HepG2 (cell line): ENCODE results near the gene UNC13D.
"Not testable (repeated sequence)": the region's sequence is repeated elsewhere in the genome, so short reads cannot be mapped to it uniquely, and the experiment has no call there.

Source experiments
- CENPT ChIP-seq: sonication (generic); formaldehyde crosslinking; IDR thresholded peaks from 2 replicates; pipeline ENCODE4 v1.8.0; 2022; ENCODE audit warnings: low read depth, mild to moderate bottlenecking, moderate library complexity, missing genetic modification reagents
- POLR2AphosphoS5 ChIP-seq: IDR thresholded peaks from 2 replicates; pipeline ENCODE4 v1.6.1; 2012; ENCODE audit warnings: low read depth, low read length
- TF ChIP-seq, protein P1 (sequence below): sonication (generic); formaldehyde crosslinking; conservative IDR thresholded peaks from 2 replicates; pipeline ENCODE4 v1.4.0; 2020; ENCODE audit warnings: missing genetic modification reagents

DNA sequence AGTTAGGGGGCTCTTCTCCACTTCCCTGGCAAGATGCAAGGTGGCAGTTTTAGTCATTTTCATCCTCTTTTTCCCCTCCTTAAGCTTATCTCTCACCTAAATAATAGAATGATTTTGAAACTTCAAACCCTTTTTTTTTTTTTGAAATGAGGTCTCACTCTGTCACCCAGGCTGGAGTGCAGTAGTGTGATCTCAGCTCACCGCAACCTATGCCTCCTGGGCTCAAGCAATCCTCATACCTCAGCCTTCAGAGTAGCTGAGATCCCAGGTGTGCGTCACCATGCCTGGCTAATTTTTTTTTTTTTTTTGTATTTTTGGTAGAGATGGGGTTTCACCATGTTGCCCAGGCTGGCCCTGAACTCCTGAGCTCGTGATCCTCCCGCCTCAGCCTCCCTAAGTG, 20.7 kb upstream of the UNC13D start:
- TF ChIP-seq, protein P1, sequence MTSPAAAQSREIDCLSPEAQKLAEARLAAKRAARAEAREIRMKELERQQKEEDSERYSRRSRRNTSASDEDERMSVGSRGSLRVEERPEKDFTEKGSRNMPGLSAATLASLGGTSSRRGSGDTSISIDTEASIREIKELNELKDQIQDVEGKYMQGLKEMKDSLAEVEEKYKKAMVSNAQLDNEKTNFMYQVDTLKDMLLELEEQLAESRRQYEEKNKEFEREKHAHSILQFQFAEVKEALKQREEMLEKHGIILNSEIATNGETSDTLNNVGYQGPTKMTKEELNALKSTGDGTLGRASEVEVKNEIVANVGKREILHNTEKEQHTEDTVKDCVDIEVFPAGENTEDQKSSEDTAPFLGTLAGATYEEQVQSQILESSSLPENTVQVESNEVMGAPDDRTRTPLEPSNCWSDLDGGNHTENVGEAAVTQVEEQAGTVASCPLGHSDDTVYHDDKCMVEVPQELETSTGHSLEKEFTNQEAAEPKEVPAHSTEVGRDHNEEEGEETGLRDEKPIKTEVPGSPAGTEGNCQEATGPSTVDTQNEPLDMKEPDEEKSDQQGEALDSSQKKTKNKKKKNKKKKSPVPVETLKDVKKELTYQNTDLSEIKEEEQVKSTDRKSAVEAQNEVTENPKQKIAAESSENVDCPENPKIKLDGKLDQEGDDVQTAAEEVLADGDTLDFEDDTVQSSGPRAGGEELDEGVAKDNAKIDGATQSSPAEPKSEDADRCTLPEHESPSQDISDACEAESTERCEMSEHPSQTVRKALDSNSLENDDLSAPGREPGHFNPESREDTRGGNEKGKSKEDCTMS (CRISPR knock-in tag) = not testable (repeated sequence)
- TF ChIP-seq CENPT (CRISPR knock-in tag); POLR2AphosphoS5: not testable (repeated sequence)
